A673 (cell line): ENCODE results near the gene PRSS38.

Experiments
- CTCF ChIP-seq: fragments of 300-800, 200-600 bp; sonication (generic); conservative IDR thresholded peaks from 2 replicates; pipeline ENCODE4 v1.5.1; 2017; ENCODE audit warnings: low read depth, mild to moderate bottlenecking, antibody characterized with exemption, low read length, moderate library complexity, mixed read lengths
- EZH2 ChIP-seq: fragments of 200-600 bp; sonication (generic); IDR thresholded peaks from 2 replicates; pipeline ENCODE4 v1.6.1; 2017; ENCODE audit warnings: borderline replicate concordance, low read depth, mild to moderate bottlenecking, mixed read lengths, antibody characterized with exemption, low read length; ENCODE audit not compliant: poor library complexity, severe bottlenecking

GRCh38 chr1:227766653-227767277 is 48.7 kb upstream of the PRSS38 start:
- TF ChIP-seq EZH2 (no peak), CTCF (no peak)
